ENCODE measurements around the gene POLR3K. TPM values are rescaled to one million over a fixed set of nuclear protein-coding genes. Genes with fewer than 3 reads are reported as not detected.

POLR3K gene
- total RNA-seq, 1 experiment from 2014 or later = 11.2 TPM

DNA sequence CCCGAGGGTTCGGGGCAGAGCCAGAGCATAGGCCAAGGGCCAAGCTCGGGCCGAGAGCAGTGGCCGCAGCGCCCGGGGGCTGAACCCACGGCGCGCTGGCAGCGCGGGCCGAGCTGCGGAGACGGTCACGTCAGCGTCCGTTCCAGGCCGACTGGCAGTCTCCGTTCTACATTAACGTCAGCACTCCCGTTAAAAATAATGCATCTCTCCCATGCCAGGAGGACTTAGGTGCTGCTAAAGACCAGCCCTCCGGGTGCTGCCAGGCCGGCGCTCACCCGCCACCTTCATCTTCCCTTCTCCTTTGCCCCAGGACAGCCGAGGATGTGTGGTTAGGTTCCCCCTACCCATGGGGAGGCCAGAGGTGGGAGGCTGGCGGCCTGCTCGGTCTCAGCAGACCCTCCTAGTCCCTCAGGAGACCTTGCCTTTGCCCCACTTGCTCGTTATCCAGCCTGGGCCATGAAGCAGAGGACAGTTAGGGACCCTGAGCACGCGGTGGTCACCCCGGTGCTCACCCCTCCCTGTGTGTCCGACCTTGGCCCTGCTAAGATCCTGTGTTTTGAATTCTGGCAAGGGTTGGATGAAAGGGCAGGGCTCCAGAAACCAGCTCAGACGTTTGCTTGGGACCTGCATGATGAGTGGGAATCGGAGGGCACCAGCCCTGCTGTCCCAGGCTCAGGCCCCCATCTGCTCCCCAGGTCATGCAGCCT, 25.2 kb upstream of the POLR3K start:
- DNase-seq (ENCODE audit: low read depth) = peak; percentile 47

DNA sequence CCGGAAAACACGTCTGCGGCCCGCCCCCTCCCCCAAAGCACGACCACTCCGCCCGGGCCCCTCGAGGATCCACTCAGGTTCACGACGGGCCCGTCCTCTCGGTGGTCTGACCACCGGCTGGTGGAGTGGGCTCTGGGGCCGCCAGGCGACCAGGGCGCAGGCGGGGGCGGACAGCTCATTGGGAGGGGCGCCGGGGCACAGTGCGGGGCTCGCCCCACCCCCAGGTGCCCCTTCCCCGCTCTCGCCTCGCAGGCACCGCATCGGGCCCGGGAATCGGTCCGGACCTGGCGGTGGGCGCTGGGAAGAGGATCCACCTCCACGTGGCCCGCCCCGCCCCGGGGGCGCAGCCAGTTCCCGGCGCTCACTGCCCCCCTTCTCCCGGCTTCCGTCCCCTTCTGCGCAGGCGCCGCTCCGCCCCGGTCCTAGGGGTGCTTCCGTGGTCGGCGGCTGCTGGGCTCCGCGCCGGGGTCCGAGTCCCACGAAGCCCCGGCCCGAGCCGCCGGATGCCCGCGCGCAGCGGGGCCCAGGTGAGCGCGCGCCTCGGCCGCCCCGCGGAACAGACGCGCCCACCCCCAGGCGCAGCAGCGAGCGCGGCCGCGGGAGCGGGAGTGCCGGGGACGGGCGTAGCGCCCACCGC, 24.5 kb upstream of the POLR3K start, which contains the start of gene MPG:
Gene MPG, plus strand, starts transcription at position 419 of the 637 bp plus-strand sequence. Its CDS starts 85 bp downstream, at position 504.
- peak; percentile 74 for DNase-seq (ENCODE audit: low read depth)

- no peak for DNase-seq (ENCODE audit: low read depth)
Observed at GRCh38 chr16:77273-77806, 23.9 kb upstream of the POLR3K start.

DNA sequence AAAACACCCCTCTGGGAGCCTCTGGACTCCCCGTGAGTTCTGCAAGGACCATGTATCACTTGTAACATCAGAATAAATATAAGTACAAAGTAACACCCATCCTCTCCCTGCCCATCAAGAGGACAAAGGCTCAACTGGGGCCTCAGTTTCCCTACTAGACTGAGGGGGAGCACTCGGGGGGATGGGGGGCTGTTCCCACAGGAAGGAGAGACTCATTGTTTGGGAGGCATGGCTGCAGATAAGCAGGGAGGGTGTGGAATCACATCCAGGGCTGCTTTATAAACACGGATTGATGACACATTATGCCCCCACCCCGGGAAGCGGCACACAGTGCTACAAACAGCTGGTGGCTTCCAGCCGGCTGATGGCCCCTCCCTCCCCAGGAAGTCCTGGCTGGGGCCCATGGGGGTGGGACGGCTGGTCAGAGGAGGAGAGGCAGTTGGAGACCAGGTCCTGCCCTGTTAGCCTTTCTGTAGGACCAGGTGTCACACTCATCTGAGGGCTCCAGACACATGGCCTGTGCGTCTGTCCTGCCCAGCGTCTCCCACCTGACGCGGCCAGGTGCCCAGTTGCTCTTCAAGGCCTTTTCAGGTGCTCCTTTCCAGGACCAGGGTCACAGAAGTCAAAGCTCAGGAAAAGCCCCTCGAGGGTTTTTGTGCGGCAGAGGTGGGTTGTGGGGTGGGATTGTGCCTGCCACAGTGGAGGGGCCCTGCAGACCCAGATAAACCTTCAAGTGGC, 23.3 kb upstream of the POLR3K start:
- DNase-seq (ENCODE audit: low read depth) = peak; percentile 89

DNA sequence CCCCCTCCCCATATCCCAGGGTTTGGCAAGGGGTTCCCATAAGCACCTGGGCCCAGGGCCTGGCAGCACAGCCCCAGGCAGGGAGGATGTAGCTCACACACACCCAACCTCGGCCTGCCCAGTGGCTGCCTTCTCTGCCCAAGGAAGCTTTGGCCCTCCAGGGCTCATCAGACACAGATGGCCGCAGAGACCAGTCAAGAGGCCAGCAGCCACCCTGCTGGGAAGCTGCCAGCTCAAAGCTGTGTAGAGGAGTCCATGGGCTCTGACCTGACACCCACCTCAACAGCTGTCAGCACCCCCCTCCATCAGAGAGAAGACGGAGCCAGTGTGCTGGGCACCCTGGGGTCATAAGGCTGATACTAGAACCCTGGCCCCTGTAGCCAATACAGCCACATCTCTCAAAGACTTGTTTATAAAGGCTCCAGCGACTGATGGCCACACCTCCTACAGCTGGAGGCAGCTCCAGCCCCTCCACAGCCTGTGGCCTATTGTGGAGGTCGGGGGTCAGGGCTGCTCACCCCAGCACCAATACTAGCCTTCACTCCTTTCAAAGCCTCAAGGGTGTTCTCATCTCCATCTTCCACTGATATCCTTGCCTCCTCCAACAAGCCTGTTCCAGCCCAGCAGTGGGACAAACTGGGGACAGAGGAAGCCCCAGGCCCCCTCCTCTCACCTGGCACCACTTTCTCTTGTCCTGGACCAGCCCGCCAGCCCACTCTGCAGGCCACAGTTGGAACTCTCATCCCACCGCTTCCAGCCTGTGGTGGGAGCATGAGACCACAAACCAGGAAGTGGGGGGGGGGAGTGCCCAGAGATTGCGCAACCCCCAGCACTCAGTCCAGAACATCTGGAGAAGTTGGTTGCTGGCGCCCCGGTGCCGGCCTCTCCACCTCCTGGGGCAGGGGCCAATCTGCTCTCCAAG, 22.4 kb upstream of the POLR3K start:
- peak; percentile 63 for DNase-seq (ENCODE audit: low read depth)

DNA sequence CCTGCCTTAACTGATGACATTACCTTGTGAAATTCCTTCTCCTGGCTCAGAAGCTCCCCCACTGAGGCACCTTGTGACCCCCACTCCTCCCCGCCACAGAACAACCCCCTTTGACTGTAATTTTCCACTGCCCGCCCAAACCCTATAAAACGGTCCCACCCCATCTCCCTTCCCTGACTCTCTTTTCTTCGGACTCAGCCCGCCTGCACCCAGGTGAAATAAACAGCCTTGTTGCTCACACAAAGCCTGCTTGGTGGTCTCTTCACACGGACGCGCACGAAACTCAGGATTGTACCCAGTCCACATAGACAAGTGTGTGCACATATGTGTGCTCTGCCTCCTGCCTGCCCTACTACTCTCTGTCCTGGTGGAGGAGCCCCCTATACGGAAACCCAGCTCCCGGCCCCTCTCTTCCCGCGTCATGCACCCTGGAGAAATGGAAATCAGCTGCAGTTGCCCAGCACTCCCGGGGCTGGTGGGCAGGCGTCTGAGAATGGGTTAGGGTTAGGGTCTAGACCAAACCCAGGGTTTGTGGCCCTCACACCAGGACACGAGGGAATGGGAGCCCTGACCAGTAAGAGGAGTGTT, 21.4 kb upstream of the POLR3K start:
- no peak for DNase-seq (ENCODE audit: low read depth)

GRCh38 chr16:74051-74746, 20.8 kb upstream of the POLR3K start:
- DNase-seq (ENCODE audit: low read depth) = no peak

DNA sequence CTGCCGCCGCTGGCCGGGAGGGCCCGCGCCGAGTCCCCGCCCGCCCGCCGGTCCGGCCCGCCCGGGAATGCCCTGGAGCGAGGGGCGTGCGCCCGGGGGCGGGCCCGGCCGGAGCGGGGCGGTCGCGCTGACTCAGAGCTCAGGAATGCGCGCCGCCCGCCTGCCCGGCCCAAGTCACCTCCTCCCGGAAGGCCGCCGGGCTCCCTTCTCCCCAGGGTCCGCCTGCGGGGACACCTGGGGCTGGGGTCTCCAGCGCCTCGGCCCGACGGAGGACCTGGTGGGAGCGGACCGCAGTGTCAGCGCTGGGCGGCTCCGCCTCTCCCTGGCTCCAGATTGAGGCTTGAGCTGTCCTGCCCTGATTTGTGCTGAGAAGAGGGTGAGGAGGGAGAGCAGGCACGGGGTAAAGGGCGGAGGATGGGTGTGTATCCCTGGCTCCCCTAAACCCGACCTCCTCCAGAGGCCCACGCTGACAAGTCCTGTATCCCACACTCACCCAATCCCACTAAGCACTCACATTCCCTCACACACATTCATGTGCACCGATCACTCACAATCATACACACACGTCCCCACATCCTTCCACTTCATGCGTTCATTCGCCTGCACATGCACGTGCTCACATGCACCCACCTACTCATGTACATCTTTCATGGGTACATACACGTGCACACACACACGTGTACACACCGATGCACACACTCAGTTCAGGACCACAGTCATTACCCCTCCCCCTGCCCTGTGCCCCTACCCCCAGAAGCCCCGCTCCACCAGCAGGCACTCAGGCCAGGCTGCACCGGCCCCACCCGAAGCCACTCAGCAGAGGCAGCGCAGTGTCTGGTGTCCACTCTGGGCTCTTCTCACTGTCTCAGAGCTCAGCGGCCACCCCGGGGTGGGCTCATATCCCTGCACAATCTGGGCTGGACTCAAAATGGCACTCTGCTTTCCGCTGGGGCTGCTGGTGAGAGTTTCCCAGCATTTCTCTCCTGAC, 19.4 kb upstream of the POLR3K start, which contains the start of gene RHBDF1:
Gene RHBDF1, minus strand, starts transcription at position 71 of the 988 bp plus-strand sequence. CDS start 7,616 bp downstream, outside the sequence.
- DNase-seq (ENCODE audit: low read depth) = peak; percentile 44

DNA sequence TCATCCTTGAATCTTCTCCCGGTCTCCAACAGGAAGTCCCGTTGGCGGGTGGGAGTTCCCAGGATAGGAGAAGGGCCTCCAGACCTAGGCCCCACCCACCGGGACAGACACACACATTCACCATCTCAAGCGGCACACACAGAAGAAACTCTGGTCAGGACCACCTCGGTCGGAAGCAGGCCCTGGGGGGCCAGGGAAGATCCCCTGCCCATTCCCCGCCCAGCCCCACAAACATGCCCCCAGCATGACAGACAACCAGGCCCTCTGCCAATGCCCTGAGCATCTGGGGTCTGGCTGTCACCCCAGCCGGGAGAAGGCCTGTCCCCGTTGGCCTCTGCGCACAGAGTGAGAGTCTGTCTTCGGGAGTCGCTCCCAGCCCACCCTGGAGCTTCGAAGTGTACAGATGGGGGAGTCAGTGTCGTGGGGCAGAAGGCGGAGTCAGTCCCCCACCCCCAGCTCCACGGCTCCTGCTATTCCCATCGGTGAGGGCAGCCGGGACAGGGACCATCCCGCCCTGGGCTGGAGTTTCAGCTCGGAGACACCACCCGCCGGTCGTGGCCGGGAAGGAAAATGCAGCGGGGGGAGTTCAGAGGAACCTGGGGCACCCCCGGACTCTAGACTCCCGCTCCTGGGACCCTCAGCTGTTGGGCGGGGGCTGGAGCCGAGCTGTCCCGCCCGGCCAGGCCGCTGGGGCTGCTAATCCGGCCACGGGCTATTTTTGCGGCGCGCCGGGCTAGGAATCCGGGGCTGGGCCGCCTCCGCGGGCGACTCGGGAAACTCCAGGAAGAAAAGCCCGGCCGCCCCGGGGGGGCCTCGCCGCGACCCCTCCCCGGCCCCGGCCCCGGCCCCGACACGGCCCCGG, 18.4 kb upstream of the POLR3K start:
- DNase-seq (ENCODE audit: low read depth) = peak; percentile 78

GRCh38 chr16:71210-71539, 17.8 kb upstream of the POLR3K start:
- DNase-seq (ENCODE audit: low read depth) = no peak

DNA sequence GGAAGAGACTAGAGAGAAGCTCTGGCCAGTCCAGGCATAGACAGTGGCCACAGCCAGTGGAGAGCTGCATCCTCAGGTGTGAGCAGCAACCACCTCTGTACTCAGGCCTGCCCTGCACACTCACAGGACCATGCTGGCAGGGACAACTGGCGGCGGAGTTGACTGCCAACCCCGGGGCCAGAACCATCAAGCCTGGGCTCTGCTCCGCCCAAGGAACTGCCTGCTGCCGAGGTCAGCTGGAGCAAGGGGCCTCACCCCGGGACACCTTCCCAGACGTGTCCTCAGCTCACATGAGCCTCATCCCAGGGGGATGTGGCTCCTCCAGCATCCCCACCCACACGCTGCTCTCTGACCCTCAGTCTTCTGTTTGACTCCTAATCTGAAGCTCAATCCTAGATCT, 15.8 kb upstream of the POLR3K start:
- no peak for DNase-seq (ENCODE audit: low read depth)

DNA sequence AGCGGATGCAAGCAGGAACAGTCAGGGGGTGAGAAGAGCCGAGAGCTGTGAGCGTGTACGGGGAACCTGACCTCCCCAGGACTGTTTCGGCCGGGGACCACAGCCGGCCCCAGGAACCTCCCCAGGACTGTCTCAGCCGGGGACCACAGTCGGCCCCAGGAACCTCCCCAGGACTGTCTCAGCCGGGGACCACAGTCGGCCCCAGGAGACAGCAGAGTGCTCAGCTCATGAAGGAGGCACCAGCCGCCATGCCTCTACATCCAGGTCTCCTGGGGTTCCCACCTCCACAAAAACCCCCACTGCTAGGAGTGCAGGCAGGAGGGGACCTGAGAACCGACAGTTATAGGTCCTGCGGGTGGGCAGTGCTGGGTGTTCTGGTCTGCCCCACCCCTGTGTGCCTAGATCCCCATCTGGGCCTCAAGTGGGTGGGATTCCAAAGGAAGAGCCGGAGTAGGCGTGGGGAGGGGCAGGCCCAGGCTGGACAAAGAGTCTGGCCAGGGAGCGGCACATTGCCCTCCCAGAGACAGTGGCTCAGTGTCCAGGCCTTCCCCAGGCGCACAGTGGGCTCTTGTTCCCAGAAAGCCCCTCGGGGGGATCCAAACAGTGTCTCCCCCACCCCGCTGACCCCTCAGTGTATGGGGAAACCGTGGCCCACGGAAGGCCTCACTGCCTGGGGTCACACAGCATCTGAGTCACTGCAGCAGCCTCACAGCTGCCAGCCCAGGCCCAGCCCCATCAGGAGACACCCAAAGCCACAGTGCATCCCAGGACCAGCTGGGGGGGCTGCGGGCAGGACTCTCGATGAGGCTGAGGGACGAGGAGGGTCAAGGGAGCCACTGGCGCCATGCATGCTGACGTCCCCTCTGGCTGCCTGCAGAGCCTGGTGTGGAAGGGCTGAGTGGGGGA, 14.7 kb upstream of the POLR3K start:
- DNase-seq (ENCODE audit: low read depth) = no peak

DNA sequence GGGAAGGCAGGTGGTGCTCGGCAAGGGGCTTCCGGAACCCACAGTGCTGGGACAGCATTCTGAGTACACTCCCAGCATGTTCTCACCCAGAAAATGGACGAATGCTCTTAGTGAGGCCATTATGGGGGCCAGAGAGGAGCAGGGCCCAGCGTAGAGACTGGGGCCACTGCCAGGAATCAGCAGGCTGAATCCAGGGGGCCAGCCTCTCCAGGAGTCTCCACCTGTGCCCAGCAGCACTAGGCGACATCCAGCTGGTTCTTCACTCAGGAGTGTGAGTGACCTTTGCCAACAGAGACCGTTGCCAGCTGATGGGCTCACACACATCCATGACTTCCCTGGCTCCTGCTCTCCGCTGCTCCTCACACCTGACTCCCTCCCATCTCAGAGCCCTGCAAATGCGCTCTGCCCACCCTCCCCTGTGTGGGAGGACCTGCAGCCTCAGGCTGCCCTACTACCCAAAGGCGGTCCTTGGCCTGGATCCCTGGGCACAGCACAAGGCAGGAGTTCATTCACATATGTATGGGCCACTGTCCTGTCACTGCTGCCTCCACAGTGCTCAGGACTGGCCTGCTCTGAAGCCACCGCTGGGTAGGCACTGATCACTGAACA, 13.9 kb upstream of the POLR3K start:
- no peak for DNase-seq (ENCODE audit: low read depth)

- DNase-seq (ENCODE audit: low read depth) = no peak
Observed at GRCh38 chr16:66309-67182, 13.1 kb upstream of the POLR3K start.

DNA sequence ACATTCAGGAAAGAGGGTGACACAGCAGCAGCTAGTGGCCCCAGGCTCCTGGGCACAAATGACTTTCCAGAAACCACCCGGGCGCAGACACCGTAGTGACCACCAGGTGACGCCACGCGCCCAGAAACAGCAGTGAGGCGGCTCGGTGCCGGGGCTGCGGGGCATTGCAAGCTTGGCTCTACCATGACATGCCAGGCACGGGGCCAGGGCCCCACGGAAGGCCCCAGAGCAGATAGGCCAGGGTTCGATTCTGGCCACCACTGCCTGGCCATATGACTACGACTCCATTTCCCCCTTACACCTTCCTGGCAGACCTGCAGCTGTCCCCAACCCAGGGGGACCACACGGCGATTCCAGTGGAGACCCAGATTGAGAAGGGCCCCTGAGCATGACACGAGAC, 12.3 kb upstream of the POLR3K start:
- peak; percentile 69 for DNase-seq (ENCODE audit: low read depth)

GRCh38 chr16:64914-65255, 11.5 kb upstream of the POLR3K start:
- DNase-seq (ENCODE audit: low read depth) = no peak

Measured in M059J (cell line).